PC-3 (cell line): ENCODE results near the gene ZNF697. TPM values are rescaled to one million over a fixed set of nuclear protein-coding genes. Genes with fewer than 3 reads are reported as not detected.

ENCODE experiments used
- ATAC-seq: fragments of 200-7000 bp; cut with Tn5 transposase; 2 replicates; pipeline ENCODE4 v1.9.1; 2020; ENCODE audit warnings: mild to moderate bottlenecking, moderate library complexity
- BruUV-seq: library from RNA; stranded (reverse); fragments of 400-500 nt; replicated peaks from 2 replicates; lab custom pipeline; 2021; lab: Mats Ljungman, UMichigan
- CTCF ChIA-PET: fragments of 300-600 bp; sonication (Branson Sonifier 250); formaldehyde crosslinking; loops from one replicate; lab custom pipeline; 2022; ENCODE audit warnings: antibody characterized with exemption; lab: Charles Lee
- POLR2A ChIA-PET: fragments of 300-600 bp; sonication (Branson Sonifier 250); formaldehyde crosslinking; loops from one replicate; lab custom pipeline; 2022; ENCODE audit warnings: antibody characterized with exemption; ENCODE audit not compliant: unreplicated experiment; lab: Charles Lee
- DNase-seq: peaks from one replicate; pipeline ENCODE4 v3.0.0-alpha.2; 2015
- H2AFZ ChIP-seq: fragments of 300-600 bp; sonication (generic); 2 replicates; pipeline ENCODE4 v1.6.0; 2016; ENCODE audit warnings: antibody characterized with exemption, low read length
- H3F3A ChIP-seq: fragments of 300-600 bp; sonication (generic); one replicate; pipeline ENCODE4 v1.6.0; 2017; ENCODE audit warnings: antibody characterized with exemption, low read length, control low read depth, mild to moderate bottlenecking; ENCODE audit not compliant: unreplicated experiment
- H3K27ac ChIP-seq: fragments of 300-600 bp; sonication (generic); 2 replicates; pipeline ENCODE4 v1.5.1; 2016; ENCODE audit warnings: mild to moderate bottlenecking, low read length
- H3K27me3 ChIP-seq: fragments of 300-600 bp; sonication (generic); 2 replicates; pipeline ENCODE4 v1.6.1; 2016; ENCODE audit warnings: low read length, mixed read lengths
- H3K36me3 ChIP-seq: fragments of 300-600 bp; sonication (generic); 2 replicates; pipeline ENCODE4 v1.6.1; 2016; ENCODE audit warnings: low read depth, mixed run types, low read length, mixed read lengths
- H3K4me1 ChIP-seq: fragments of 300-600 bp; sonication (generic); 2 replicates; pipeline ENCODE4 v1.5.1; 2016; ENCODE audit warnings: low read length; ENCODE audit not compliant: insufficient read depth
- H3K4me2 ChIP-seq: fragments of 300-600 bp; sonication (generic); 2 replicates; pipeline ENCODE4 v1.6.0; 2016; ENCODE audit warnings: low read length
- H3K4me3 ChIP-seq: fragments of 300-600 bp; sonication (generic); 2 replicates; pipeline ENCODE4 v1.5.1; 2016; ENCODE audit warnings: mild to moderate bottlenecking, low read length, mixed read lengths
- H3K79me2 ChIP-seq: fragments of 300-600 bp; sonication (generic); 2 replicates; pipeline ENCODE4 v1.6.1; 2017; ENCODE audit warnings: low read length, mixed read lengths
- H3K9ac ChIP-seq: fragments of 300-600 bp; sonication (generic); 2 replicates; pipeline ENCODE4 v1.6.0; 2016; ENCODE audit warnings: mild to moderate bottlenecking, low read length
- H3K9me2 ChIP-seq: fragments of 300-600 bp; sonication (generic); replicated peaks from 2 replicates; pipeline ENCODE4 v1.6.1; 2016; ENCODE audit warnings: mixed run types, low read length, mixed read lengths
- H3K9me3 ChIP-seq: fragments of 300-600 bp; sonication (generic); 2 replicates; pipeline ENCODE4 v1.6.1; 2016; ENCODE audit warnings: low read length, mixed read lengths
- H4K20me1 ChIP-seq: fragments of 300-600 bp; sonication (generic); 2 replicates; pipeline ENCODE4 v1.6.1; 2016; ENCODE audit warnings: low read length, mixed read lengths
- EZH2 ChIP-seq: fragments of 300-600 bp; sonication (generic); IDR thresholded peaks from one replicate; pipeline ENCODE4 v1.6.1; 2017; ENCODE audit warnings: antibody characterized with exemption, mild to moderate bottlenecking, low read length; ENCODE audit not compliant: unreplicated experiment
- EZH2phosphoT487 ChIP-seq: fragments of 300-600 bp; sonication (generic); IDR thresholded peaks from 2 replicates; pipeline ENCODE4 v1.6.1; 2018; ENCODE audit warnings: mild to moderate bottlenecking, antibody characterized with exemption, low read length, borderline replicate concordance
- intact Hi-C: fragments of 100-400 bp; cut with micrococcal nuclease; formaldehyde crosslinking; loops from 2 replicates; pipeline ENCODE4 v1.9.0; 2023
- total RNA-seq: library from RNA; depleted of rRNA; stranded (reverse); fragments of >200 nt; gene quantifications from 2 replicates; pipeline ENCODE4 v1.2.3, GENCODE V29; 2014
- TF ChIP-seq, protein P1 (sequence below): fragments of 300-600 bp; sonication (generic); conservative IDR thresholded peaks from 2 replicates; pipeline ENCODE4 v1.5.1; 2017; ENCODE audit warnings: antibody characterized with exemption, low read depth, mild to moderate bottlenecking, low read length

Gene ZNF697
- total RNA-seq, 1 experiment from 2014 or later = 5.3 TPM

DNA sequence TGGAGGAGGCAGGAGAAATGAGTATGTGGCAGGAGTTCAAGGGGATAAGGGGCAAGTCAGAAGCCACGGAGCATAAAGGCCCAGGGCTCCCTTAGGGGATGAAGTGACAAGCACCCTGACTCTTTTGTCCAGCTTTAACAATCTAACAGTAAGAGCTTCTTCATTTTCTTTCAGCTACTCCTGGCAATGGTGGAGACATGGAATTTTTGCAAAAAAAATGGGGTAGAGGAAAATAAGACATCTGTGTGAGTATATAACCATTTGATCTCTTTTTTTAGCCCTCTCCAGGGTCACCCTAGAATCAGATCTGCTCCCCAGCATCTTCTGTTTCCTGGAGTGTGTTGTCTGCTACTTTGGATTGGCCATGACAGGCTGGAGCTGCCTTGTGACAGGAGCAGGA, 47.1 kb downstream of the ZNF697 start:
- BruUV-seq = no TSS peak
- CTCF ChIA-PET = no interaction called here
- no peak overlapping the region for H3K4me2 ChIP-seq

DNA sequence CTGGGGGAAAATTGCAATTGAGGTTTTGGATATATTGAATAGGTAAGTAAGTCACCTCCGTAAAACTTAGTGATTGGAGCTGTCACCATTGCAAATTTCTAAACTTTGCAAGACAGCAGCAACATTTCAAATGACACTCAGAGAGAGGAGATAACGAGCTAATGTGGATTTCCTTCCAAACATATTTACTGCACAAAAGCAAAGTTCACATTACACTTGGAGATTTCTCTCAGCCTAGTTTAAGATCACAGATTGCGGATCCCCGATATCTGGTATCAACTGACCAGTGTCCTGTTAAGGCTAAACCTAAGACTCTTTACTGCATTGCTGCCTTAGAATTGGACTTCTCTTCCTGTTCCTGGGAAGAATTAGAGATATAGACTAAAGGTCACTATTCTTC, 47.5 kb downstream of the ZNF697 start:
- no peak for TF ChIP-seq EZH2
- no peak for TF ChIP-seq EZH2phosphoT487
- TF ChIP-seq, protein P1, sequence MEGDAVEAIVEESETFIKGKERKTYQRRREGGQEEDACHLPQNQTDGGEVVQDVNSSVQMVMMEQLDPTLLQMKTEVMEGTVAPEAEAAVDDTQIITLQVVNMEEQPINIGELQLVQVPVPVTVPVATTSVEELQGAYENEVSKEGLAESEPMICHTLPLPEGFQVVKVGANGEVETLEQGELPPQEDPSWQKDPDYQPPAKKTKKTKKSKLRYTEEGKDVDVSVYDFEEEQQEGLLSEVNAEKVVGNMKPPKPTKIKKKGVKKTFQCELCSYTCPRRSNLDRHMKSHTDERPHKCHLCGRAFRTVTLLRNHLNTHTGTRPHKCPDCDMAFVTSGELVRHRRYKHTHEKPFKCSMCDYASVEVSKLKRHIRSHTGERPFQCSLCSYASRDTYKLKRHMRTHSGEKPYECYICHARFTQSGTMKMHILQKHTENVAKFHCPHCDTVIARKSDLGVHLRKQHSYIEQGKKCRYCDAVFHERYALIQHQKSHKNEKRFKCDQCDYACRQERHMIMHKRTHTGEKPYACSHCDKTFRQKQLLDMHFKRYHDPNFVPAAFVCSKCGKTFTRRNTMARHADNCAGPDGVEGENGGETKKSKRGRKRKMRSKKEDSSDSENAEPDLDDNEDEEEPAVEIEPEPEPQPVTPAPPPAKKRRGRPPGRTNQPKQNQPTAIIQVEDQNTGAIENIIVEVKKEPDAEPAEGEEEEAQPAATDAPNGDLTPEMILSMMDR = no peak
- Histone ChIP-seq H3K27ac (no peak overlapping the region), H3K4me2 (no peak overlapping the region), H3K9ac (no peak overlapping the region), H3K27me3 (no peaks in the 10 kb centered on the region), H3K4me1 (peaks cover 14% of the 10 kb centered on the region), H2AFZ (no peak overlapping the region), H3K4me3 (no peak overlapping the region), H3F3A (no peaks in the 10 kb centered on the region), H3K9me3 (no peaks in the 10 kb centered on the region), H3K36me3 (no peaks in the 10 kb centered on the region), H3K79me2 (no peaks in the 10 kb centered on the region), H3K9me2 (no peaks in the 10 kb centered on the region), H4K20me1 (no peaks in the 10 kb centered on the region)
- no TSS peak for BruUV-seq
- ATAC-seq (no peak), DNase-seq (no peak)
- intact Hi-C loops = no loop called here
- ChIA-PET POLR2A (no interaction called here), CTCF (no interaction called here)

More for the DNA sequence above, 47.1 kb downstream of the ZNF697 start:
- no peak overlapping the region for H2AFZ ChIP-seq
- H3K27ac ChIP-seq = no peak overlapping the region
- POLR2A ChIA-PET = no interaction called here
- no peak overlapping the region for H3K4me3 ChIP-seq
- no peak overlapping the region for H3K9ac ChIP-seq
- intact Hi-C loops = no loop called here
- H3K4me1 ChIP-seq = peaks cover 14% of the 10 kb centered on the region
- DNase-seq (no peak), ATAC-seq (no peak)
- no peaks in the 10 kb centered on the region for H3K9me2 ChIP-seq
- H3F3A ChIP-seq = no peaks in the 10 kb centered on the region
- no peaks in the 10 kb centered on the region for H3K36me3 ChIP-seq
- H4K20me1 ChIP-seq = no peaks in the 10 kb centered on the region
- no peaks in the 10 kb centered on the region for H3K79me2 ChIP-seq
- no peaks in the 10 kb centered on the region for H3K9me3 ChIP-seq
- TF ChIP-seq EZH2phosphoT487 (no peak), EZH2 (no peak)
- TF ChIP-seq, protein P1 = no peak
- no peaks in the 10 kb centered on the region for H3K27me3 ChIP-seq

DNA sequence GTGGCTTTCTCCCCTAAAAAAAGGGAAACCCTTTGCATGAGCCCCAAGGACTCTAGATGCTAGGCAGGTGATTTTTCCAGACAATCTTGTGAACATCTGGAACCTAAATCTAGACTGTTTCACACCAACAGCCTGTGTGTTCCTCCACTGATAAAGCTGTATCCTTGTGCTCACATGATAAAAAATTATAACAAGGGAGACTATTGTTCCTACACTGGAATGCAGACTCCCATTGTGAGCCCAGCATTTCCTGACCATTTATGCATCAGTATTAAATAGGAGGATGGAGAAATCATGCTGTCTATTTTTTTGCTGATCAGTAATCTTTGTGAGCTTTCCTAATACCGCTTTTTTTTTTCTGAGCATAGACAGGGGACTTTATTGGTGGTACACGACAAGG, 52.5 kb downstream of the ZNF697 start:
- H3K9ac ChIP-seq = no peak overlapping the region
- no peaks in the 10 kb centered on the region for H3K36me3 ChIP-seq
- intact Hi-C loops = no loop called here
- no peaks in the 10 kb centered on the region for H3F3A ChIP-seq
- H3K4me1 ChIP-seq = peaks cover 6% of the 10 kb centered on the region; the same call in 1 of the 2 replicates
- H3K4me3 ChIP-seq = no peak overlapping the region
- no peak for ATAC-seq
- H2AFZ ChIP-seq = no peak overlapping the region
- no TSS peak for BruUV-seq
- H3K79me2 ChIP-seq = no peaks in the 10 kb centered on the region
- ChIA-PET POLR2A (no interaction called here), CTCF (no interaction called here)
- TF ChIP-seq EZH2 (no peak), EZH2phosphoT487 (no peak)
- TF ChIP-seq, protein P1 = no peak
- H3K9me2 ChIP-seq = no peaks in the 10 kb centered on the region
- H3K4me2 ChIP-seq = no peak overlapping the region
- no peaks in the 10 kb centered on the region for H3K9me3 ChIP-seq
- no peaks in the 10 kb centered on the region for H3K27me3 ChIP-seq
- H4K20me1 ChIP-seq = no peaks in the 10 kb centered on the region
- H3K27ac ChIP-seq = no peak overlapping the region
- DNase-seq = no peak
